GM12878 (cell line): Measurements from ENCODE around the gene GK. TPM values are rescaled to one million over a fixed set of nuclear protein-coding genes. Genes with fewer than 3 reads are reported as not detected.

Experiments used
- ATAC-seq: fragments of 200-7000 bp; cut with Tn5 transposase; 3 replicates; pipeline ENCODE4 v1.9.1; 2020; ENCODE audit warnings: mild to moderate bottlenecking, moderate library complexity
- BruUV-seq: library from RNA; stranded (reverse); fragments of 400-500 nt; replicated peaks from 2 replicates; lab custom pipeline; 2021; lab: Mats Ljungman, UMichigan
- CTCF ChIA-PET: fragments of 300-600 bp; sonication (Branson Sonifier 250); formaldehyde crosslinking; extraction: SDS; loops from one replicate; lab custom pipeline; 2021; ENCODE audit warnings: inconsistent platforms; lab: Yijun Ruan, JAX
- POLR2A ChIA-PET: fragments of 350-600 bp; formaldehyde crosslinking; extraction: SDS; loops from one replicate; lab custom pipeline; 2021; ENCODE audit warnings: inconsistent platforms; lab: Charles Lee
- RAD21 ChIA-PET: fragments of 300-600 bp; sonication (Branson Sonifier 250); formaldehyde crosslinking; loops from one replicate; lab custom pipeline; 2023; ENCODE audit warnings: antibody characterized with exemption; ENCODE audit not compliant: unreplicated experiment; lab: Charles Lee
- SMC1A ChIA-PET: fragments of 300-600 bp; sonication (Branson Sonifier 250); formaldehyde crosslinking; loops from one replicate; lab custom pipeline; 2023; ENCODE audit not compliant: unreplicated experiment, uncharacterized antibody; lab: Charles Lee
- DNase-seq: peaks from one replicate; pipeline ENCODE4 v3.0.0-alpha.2; 2011; ENCODE audit warnings: low read depth, low spot score
- FAIRE-seq: peaks from 3 replicates; lab custom pipeline; 2011; peaks lifted over from hg19 to GRCh38; lab: Jason Lieb, UNC
- H2AFZ ChIP-seq: 2 replicates; pipeline ENCODE4 v1.6.0; 2011; ENCODE audit warnings: low read depth, low read length, control low read depth; ENCODE audit not compliant: control insufficient read depth
- H3K27ac ChIP-seq: 2 replicates; pipeline ENCODE4 v1.5.1; 2011; ENCODE audit warnings: control low read depth; ENCODE audit not compliant: control insufficient read depth, insufficient read depth
- H3K27me3 ChIP-seq, 2 experiments: replicated peaks in 1 of 2; 2 replicates each; pipeline versions ENCODE4 v1.6.0 to v1.6.1; 2011; ENCODE audit warnings: low read length in 1 of 2; ENCODE audit not compliant: control insufficient read depth in 2 of 2, insufficient read depth in 2 of 2
- H3K36me3 ChIP-seq, 2 experiments: 2 replicates each; pipeline ENCODE4 v1.5.1; 2011; ENCODE audit warnings: low read length in 1 of 2; ENCODE audit not compliant: control insufficient read depth in 2 of 2, insufficient read depth in 2 of 2
- H3K4me1 ChIP-seq: 2 replicates; pipeline ENCODE4 v1.6.1; 2011; ENCODE audit warnings: mild to moderate bottlenecking, low read length, moderate library complexity, mixed read lengths; ENCODE audit not compliant: control insufficient read depth, insufficient read depth
- H3K4me2 ChIP-seq: 2 replicates; pipeline ENCODE4 v1.6.0; 2011; ENCODE audit warnings: control low read depth; ENCODE audit not compliant: control insufficient read depth, insufficient read depth
- H3K4me3 ChIP-seq: fragments of 200-600 bp; sonication (generic); 2 replicates; pipeline ENCODE4 v1.5.1; 2016
- H3K79me2 ChIP-seq: 2 replicates; pipeline ENCODE4 v1.6.0; 2011; ENCODE audit warnings: low read length; ENCODE audit not compliant: control insufficient read depth, insufficient read depth
- H3K9ac ChIP-seq: 2 replicates; pipeline ENCODE4 v1.8.0; 2011; ENCODE audit warnings: low read length, control low read depth, mixed read lengths; ENCODE audit not compliant: control insufficient read depth, insufficient read depth
- H3K9me3 ChIP-seq: replicated peaks from 3 replicates; pipeline ENCODE4 v1.5.1; 2011; ENCODE audit warnings: mild to moderate bottlenecking, low read length; ENCODE audit not compliant: control insufficient read depth, insufficient read depth
- H4K20me1 ChIP-seq: 2 replicates; pipeline ENCODE4 v1.6.0; 2011; ENCODE audit not compliant: control insufficient read depth, insufficient read depth
- ASH2L ChIP-seq: fragments of 300-600, 200-600 bp; sonication (generic); IDR thresholded peaks from 2 replicates; pipeline ENCODE4 v1.6.1; 2017; ENCODE audit warnings: low read depth, mild to moderate bottlenecking, borderline replicate concordance
- CEBPB ChIP-seq, 2 experiments: fragments of 150-350 bp in 1 of 2; IDR thresholded peaks; 2 replicates each; pipeline ENCODE4 v1.6.1; 2012 to 2014; ENCODE audit warnings: low read depth in 2 of 2, low read length in 2 of 2, borderline replicate concordance in 1 of 2, inconsistent platforms in 1 of 2
- MTA3 ChIP-seq: IDR thresholded peaks from 2 replicates; pipeline ENCODE4 v1.6.1; 2012; ENCODE audit warnings: low read length, inconsistent platforms, borderline replicate concordance
- SKIL ChIP-seq: fragments of 450-650 bp; IDR thresholded peaks from 2 replicates; pipeline ENCODE4 v1.6.1; 2017; ENCODE audit warnings: mild to moderate bottlenecking, low read depth, inconsistent platforms; ENCODE audit not compliant: poor library complexity, severe bottlenecking
- SMC3 ChIP-seq: IDR thresholded peaks from 2 replicates; pipeline ENCODE4 v1.6.1; 2011; ENCODE audit warnings: low read length, improper control_type of control experiment, borderline replicate concordance
- WGBS: methylation state at CpG from one replicate; pipeline ENCODE4 v1.1.6; 2016; ENCODE audit warnings: low lambda C conversion rate; ENCODE audit not compliant: insufficient replicate concordance, insufficient coverage; ENCODE audit errors: missing lambda C conversion rate; 5-methylcytosine and 5-hydroxymethylcytosine counted together
- in situ Hi-C: fragments of 300-500 bp; cut with MboI; formaldehyde crosslinking; loops from 9 replicates; pipeline ENCODE4 v1.14.3; 2018; ENCODE audit warnings: mixed read lengths
- intact Hi-C: fragments of 100-400 bp; cut with micrococcal nuclease; formaldehyde crosslinking; loops from one replicate; pipeline ENCODE4 v1.14.2; 2022; ENCODE audit not compliant: unreplicated experiment
- polyA plus RNA-seq, 11 experiments: library from polyadenylated mRNA; depleted of rRNA in 4 of 11; unstranded in 6 of 11; stranded (reverse) in 5 of 11; fragments of >200 nt; fragmentation: Nextera tagmentation in 4 of 11; fragmentation: Illumina TruSeq in 1 of 11; extraction: Ambion mirVana in 4 of 11; extraction: Trizol in 1 of 11; gene quantifications; 1 replicate in 1 of 11; 2 replicates in 10 of 11; pipeline versions ENCODE4 v1.2.1 to v1.2.3, GENCODE V29; 2011 to 2016; ENCODE audit warnings: inconsistent platforms in 2 of 11, missing spikeins in 2 of 11, low read depth in 1 of 11
- total RNA-seq, 4 experiments: library from RNA; depleted of rRNA in 3 of 4; stranded (reverse); fragments of >200 nt in 3 of 4; fragmentation: Illumina TruSeq in 1 of 4; extraction: Trizol in 1 of 4; gene quantifications; 2 replicates each; pipeline versions ENCODE4 v1.2.1 to v1.2.3, GENCODE V29; 2013 to 2021
- TF ChIP-seq, protein P1 (sequence below): IDR thresholded peaks from 2 replicates; pipeline ENCODE4 v1.6.1; 2012; ENCODE audit warnings: mild to moderate bottlenecking, low read depth, low read length

GK gene
- total and polyA plus RNA-seq, 10 of the 15 experiments (the other 5 are each of a cell fraction or from before 2014, with no cell fraction given), result 6.3 to 22.3 (median 11.1) TPM

- DNase-seq, result no peak
- intact Hi-C loops, result no loop called here
- H3K79me2 ChIP-seq, result no peaks in the 10 kb centered on the region
- ChIA-PET POLR2A (no interaction called here), RAD21 (no interaction called here), CTCF (interaction anchor here (1.3 kb wide), 1 partner anchor 115 kb away, joined by 3 read pairs; no protein-coding TSS in a partner anchor), SMC1A (interaction anchor here (1.0 kb wide), 1 partner anchor 31 kb away, joined by 4 read pairs; no protein-coding TSS in a partner anchor)
- no peaks in the 10 kb centered on the region for H3K4me1 ChIP-seq
- FAIRE-seq, result no peak
- 100% methylated on average over 1 of the region's 3 CpGs for WGBS
- no peak for ATAC-seq
- no TSS peak for BruUV-seq
- no peak overlapping the region for H3K27ac ChIP-seq
- peaks cover 2% of the 10 kb centered on the region; the same call in 2 of the 3 replicates for H3K9me3 ChIP-seq
- no peak overlapping the region for H3K4me3 ChIP-seq
- no peak overlapping the region for H3K4me2 ChIP-seq
- H4K20me1 ChIP-seq, result no peaks in the 10 kb centered on the region
- no peaks in the 10 kb centered on the region for H3K27me3 ChIP-seq
- H3K36me3 ChIP-seq, result no peaks in the 10 kb centered on the region
- TF ChIP-seq MTA3 (no peak), SMC3 (no peak), ASH2L (no peak), CEBPB (IDR thresholded peaks at IDR 0.05; ENCODE audit: borderline replicate concordance in 1 of 2, low read depth in 2 of 2, low read length in 2 of 2) (no peak), SKIL (no peak)
- TF ChIP-seq, protein P1, sequence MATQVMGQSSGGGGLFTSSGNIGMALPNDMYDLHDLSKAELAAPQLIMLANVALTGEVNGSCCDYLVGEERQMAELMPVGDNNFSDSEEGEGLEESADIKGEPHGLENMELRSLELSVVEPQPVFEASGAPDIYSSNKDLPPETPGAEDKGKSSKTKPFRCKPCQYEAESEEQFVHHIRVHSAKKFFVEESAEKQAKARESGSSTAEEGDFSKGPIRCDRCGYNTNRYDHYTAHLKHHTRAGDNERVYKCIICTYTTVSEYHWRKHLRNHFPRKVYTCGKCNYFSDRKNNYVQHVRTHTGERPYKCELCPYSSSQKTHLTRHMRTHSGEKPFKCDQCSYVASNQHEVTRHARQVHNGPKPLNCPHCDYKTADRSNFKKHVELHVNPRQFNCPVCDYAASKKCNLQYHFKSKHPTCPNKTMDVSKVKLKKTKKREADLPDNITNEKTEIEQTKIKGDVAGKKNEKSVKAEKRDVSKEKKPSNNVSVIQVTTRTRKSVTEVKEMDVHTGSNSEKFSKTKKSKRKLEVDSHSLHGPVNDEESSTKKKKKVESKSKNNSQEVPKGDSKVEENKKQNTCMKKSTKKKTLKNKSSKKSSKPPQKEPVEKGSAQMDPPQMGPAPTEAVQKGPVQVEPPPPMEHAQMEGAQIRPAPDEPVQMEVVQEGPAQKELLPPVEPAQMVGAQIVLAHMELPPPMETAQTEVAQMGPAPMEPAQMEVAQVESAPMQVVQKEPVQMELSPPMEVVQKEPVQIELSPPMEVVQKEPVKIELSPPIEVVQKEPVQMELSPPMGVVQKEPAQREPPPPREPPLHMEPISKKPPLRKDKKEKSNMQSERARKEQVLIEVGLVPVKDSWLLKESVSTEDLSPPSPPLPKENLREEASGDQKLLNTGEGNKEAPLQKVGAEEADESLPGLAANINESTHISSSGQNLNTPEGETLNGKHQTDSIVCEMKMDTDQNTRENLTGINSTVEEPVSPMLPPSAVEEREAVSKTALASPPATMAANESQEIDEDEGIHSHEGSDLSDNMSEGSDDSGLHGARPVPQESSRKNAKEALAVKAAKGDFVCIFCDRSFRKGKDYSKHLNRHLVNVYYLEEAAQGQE, result no peak
- in situ Hi-C loops, result no loop called here
- no peak overlapping the region for H3K9ac ChIP-seq
- H2AFZ ChIP-seq, result no peak overlapping the region
Observed at GRCh38 chrX:30620125-30620524, 33.1 kb upstream of the GK start.
